WI38 (cell line): ENCODE data around the gene LYPD6B.

Source experiments
- H3K4me3 ChIP-seq: 2 replicates; pipeline ENCODE4 v1.5.1; 2011; ENCODE audit warnings: low read depth, mild to moderate bottlenecking, control low read depth, low read length
- CTCF ChIP-seq: IDR thresholded peaks from 2 replicates; pipeline ENCODE4 v1.5.1; 2012; ENCODE audit warnings: low read depth, mild to moderate bottlenecking, control low read depth, low read length

The LYPD6B gene

GRCh38 chr2:148998165-148998830 lies 40.2 kb upstream of the LYPD6B start:
- no peak overlapping the region for H3K4me3 ChIP-seq
- no peak for TF ChIP-seq CTCF

- no peak for TF ChIP-seq CTCF
- H3K4me3 ChIP-seq, result no peak overlapping the region
Measured at GRCh38 chr2:148998831-148999200, 39.7 kb upstream of the LYPD6B start.

GRCh38 chr2:148999451-148999921 lies 39.0 kb upstream of the LYPD6B start:
- no peak overlapping the region for H3K4me3 ChIP-seq
- no peak for TF ChIP-seq CTCF

- no peak for TF ChIP-seq CTCF
- no peak overlapping the region for H3K4me3 ChIP-seq
Measured at GRCh38 chr2:149000158-149000938, 38.2 kb upstream of the LYPD6B start.

- H3K4me3 ChIP-seq, result no peak overlapping the region
- no peak for TF ChIP-seq CTCF
Measured at GRCh38 chr2:149001496-149001895, 37.0 kb upstream of the LYPD6B start.

GRCh38 chr2:149002378-149002890 lies 36.1 kb upstream of the LYPD6B start:
- TF ChIP-seq CTCF, result no peak
- no peak overlapping the region for H3K4me3 ChIP-seq
